GM10248 (cell line): ENCODE measurements around the gene SLC7A8.

Experiments
- CTCF ChIA-PET: fragments of 300-600 bp; sonication (Branson Sonifier 250); formaldehyde crosslinking; extraction: SDS; loops from one replicate; lab custom pipeline; 2021; ENCODE audit warnings: antibody characterized with exemption; lab: Yijun Ruan, JAX
- POLR2A ChIA-PET: fragments of 350-650 bp; sonication (Branson Sonifier 250); formaldehyde crosslinking; extraction: SDS; loops from one replicate; lab custom pipeline; 2020; ENCODE audit warnings: antibody characterized with exemption; lab: Yijun Ruan, JAX
- DNase-seq: peaks from one replicate; pipeline ENCODE4 v3.0.0; 2012; ENCODE audit errors: extremely low spot score
- CTCF ChIP-seq: IDR thresholded peaks from 2 replicates; pipeline ENCODE4 v1.5.1; 2012; ENCODE audit warnings: mild to moderate bottlenecking, low read depth; ENCODE audit errors: extremely low read depth, missing control alignments, control extremely low read depth

The SLC7A8 gene

GRCh38 chr14:23182372-23183157 lies 895 bp downstream of the SLC7A8 start:
- TF ChIP-seq CTCF: no peak
- POLR2A ChIA-PET: no interaction called here
- CTCF ChIA-PET: interaction anchor here (1.2 to 12.7 kb wide), 3 partner anchors 10 to 61 kb away, joined by 4 to 164 read pairs (median 5); partner anchors contain the start of gene CEBPE
- DNase-seq: no peak

- TF ChIP-seq CTCF: no peak
- ChIA-PET CTCF (interaction anchor here (1.1 to 12.7 kb wide), 4 partner anchors 9 to 61 kb away, joined by 3 to 164 read pairs (median 4); partner anchors contain the start of gene CEBPE), POLR2A (no interaction called here)
- DNase-seq: no peak
These were observed 1.5 kb downstream of the SLC7A8 start for GRCh38 chr14:23181946-23182345.

DNA sequence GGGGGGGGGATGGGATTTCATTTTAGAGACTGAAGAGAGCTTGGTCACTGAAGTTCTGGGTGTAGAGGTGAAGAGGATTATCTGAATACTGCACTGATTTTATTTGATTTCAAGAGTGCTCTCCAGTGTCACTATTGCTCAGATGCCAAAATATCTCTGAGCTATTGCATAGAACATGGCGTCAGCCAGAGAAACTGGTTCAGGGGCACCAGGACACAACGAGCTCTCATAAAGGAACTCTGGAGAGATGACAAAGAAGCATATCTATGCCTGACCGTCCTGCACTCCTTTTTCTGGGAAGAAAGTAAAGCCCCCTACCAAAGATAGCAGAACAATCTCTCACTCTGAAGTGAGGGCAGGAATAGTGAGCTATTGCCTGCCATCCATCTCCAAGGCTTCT lies 2.0 kb downstream of the SLC7A8 start:
- DNase-seq: no peak
- ChIA-PET POLR2A (no interaction called here), CTCF (interaction anchor here (1.1 to 12.7 kb wide), 5 partner anchors 9 to 60 kb away, joined by 3 to 164 read pairs (median 4); partner anchors contain the start of gene CEBPE)
- TF ChIP-seq CTCF: no peak

DNA sequence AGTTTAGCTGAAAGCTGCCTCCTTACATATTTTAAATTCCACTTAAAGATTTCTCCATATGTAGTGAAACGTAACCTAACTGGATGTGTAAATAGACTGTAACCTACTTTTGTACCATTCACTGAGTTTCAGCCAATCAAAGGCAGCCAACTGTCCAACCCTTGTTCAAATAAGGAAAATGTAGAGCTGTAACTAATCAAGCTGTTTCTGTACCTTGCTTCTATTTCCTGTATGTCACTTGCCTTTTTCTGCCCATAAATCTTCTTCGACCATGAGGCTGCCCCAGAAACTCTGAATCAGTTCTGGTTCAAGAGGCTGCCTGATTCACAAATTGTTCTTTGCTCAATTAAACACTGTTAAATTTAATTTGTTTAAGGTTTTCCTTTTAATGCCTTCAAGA lies 6.3 kb downstream of the SLC7A8 start:
- ChIA-PET CTCF (interaction anchor here (1.1 to 4.5 kb wide), 5 partner anchors 10 to 56 kb away, joined by 3 to 42 read pairs (median 4); partner anchors contain the start of gene SLC7A8), POLR2A (interaction anchor here (0.6 kb wide), 1 partner anchor 73 kb away, joined by 3 read pairs; no protein-coding TSS in a partner anchor)
- no peak for DNase-seq
- TF ChIP-seq CTCF: no peak

- ChIA-PET POLR2A (interaction anchor here (0.6 kb wide), 1 partner anchor 51 kb away, joined by 3 read pairs; no protein-coding TSS in a partner anchor), CTCF (interaction anchor here (1.4 to 4.5 kb wide), 3 partner anchors 11 to 55 kb away, joined by 3 to 42 read pairs (median 18); partner anchors contain the start of gene SLC7A8)
- no peak for TF ChIP-seq CTCF
- no peak for DNase-seq
These were observed 7.6 kb downstream of the SLC7A8 start for GRCh38 chr14:23175823-23176222.

GRCh38 chr14:23174296-23175184 lies 8.9 kb downstream of the SLC7A8 start:
- TF ChIP-seq CTCF: no peak
- POLR2A ChIA-PET: no interaction called here
- DNase-seq: no peak
- CTCF ChIA-PET: interaction anchor here (0.8 to 4.5 kb wide), 5 partner anchors 13 to 90 kb away, joined by 3 to 42 read pairs (median 8); partner anchors contain the start of gene SLC7A8
